ENCODE results near the gene NATD1.

The NATD1 gene

DNA sequence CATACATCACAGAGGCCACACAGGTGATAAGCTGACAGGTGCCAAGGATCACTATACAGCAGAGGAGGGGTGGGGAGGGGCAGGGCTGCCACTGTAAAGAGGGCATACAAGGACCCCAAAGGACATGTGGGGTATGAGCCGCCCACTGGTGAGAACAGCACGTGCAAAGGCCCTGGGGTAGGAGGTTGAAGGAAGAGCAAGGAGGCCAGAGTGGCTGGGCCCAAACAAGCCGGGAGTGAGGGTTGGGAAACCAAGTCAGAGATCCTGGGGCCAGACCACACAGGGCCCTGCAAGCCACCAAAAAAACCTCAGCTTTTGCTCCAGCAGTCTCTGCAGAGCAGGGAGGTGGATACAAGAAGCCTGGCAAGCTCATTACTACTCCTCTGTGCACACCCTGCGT lies 6.5 kb downstream of the NATD1 start:
- Histone ChIP-seq H3K79me2 (ENCODE audit: insufficient read depth, low read length) (no peaks in the 10 kb centered on the region), H3K4me3 (ENCODE audit: low read length, poor library complexity, severe bottlenecking) (no peak overlapping the region), H3K4me1 (ENCODE audit: insufficient read depth, low read length, poor library complexity, severe bottlenecking) (no peaks in the 10 kb centered on the region), H3K9me2 (replicated peaks; ENCODE audit: low read depth, low read length) (no peaks in the 10 kb centered on the region), H4K20me1 (ENCODE audit: insufficient read depth, low read length, poor library complexity, severe bottlenecking) (no peaks in the 10 kb centered on the region), H3K9me3 (ENCODE audit: insufficient read depth, low read depth, low read length) (no peaks in the 10 kb centered on the region), H2AFZ (ENCODE audit: low read length) (no peak overlapping the region), H3K4me2 (ENCODE audit: low read depth, low read length, poor library complexity, severe bottlenecking) (no peak overlapping the region), H3K27me3 (ENCODE audit: insufficient read depth, low read length, poor library complexity, severe bottlenecking) (no peaks in the 10 kb centered on the region), H3F3A (ENCODE audit: low read depth) (no peaks in the 10 kb centered on the region), H3K36me3 (ENCODE audit: insufficient read depth, low read length) (no peaks in the 10 kb centered on the region), H3K9ac (ENCODE audit: low read depth, low read length, poor library complexity, severe bottlenecking) (no peak overlapping the region)
- no peak for TF ChIP-seq EZH2phosphoT487 (IDR thresholded peaks at IDR 0.05; ENCODE audit: borderline replicate concordance)
- TF ChIP-seq, protein P1, sequence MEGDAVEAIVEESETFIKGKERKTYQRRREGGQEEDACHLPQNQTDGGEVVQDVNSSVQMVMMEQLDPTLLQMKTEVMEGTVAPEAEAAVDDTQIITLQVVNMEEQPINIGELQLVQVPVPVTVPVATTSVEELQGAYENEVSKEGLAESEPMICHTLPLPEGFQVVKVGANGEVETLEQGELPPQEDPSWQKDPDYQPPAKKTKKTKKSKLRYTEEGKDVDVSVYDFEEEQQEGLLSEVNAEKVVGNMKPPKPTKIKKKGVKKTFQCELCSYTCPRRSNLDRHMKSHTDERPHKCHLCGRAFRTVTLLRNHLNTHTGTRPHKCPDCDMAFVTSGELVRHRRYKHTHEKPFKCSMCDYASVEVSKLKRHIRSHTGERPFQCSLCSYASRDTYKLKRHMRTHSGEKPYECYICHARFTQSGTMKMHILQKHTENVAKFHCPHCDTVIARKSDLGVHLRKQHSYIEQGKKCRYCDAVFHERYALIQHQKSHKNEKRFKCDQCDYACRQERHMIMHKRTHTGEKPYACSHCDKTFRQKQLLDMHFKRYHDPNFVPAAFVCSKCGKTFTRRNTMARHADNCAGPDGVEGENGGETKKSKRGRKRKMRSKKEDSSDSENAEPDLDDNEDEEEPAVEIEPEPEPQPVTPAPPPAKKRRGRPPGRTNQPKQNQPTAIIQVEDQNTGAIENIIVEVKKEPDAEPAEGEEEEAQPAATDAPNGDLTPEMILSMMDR (conservative IDR thresholded peaks at IDR 0.05; ENCODE audit: low read length) = no peak

DNA sequence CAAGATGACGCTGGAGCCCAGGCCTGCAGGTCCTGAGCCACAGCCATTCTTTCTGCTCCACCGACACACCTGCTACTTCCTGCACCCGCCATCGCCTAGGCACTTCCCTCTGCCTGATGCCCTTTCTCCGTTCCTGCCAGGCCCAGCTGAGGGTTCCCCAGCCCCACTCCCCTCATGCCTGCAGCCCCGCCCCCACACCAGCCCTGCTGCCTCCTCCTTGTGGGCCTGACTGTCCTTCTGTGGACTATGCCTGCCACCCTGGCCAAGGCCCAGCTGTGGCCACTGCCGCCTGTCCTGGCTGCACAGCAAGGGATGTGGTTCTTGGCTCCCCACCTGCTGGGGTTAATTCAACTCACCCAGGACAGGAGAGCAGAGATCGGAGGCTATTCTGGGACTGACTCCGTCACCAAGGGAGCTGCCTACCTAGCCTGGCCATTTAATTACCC lies 7.5 kb downstream of the NATD1 start:
- no peaks in the 10 kb centered on the region for H3K27me3 ChIP-seq (ENCODE audit: insufficient read depth, low read length, poor library complexity, severe bottlenecking)
- H3K79me2 ChIP-seq (ENCODE audit: insufficient read depth, low read length) = no peaks in the 10 kb centered on the region
- H3K4me2 ChIP-seq (ENCODE audit: low read depth, low read length, poor library complexity, severe bottlenecking) = no peak overlapping the region
- no peaks in the 10 kb centered on the region for H3K9me3 ChIP-seq (ENCODE audit: insufficient read depth, low read depth, low read length)
- H3K36me3 ChIP-seq (ENCODE audit: insufficient read depth, low read length) = no peaks in the 10 kb centered on the region
- H2AFZ ChIP-seq (ENCODE audit: low read length) = no peak overlapping the region
- H3K4me3 ChIP-seq (ENCODE audit: low read length, poor library complexity, severe bottlenecking) = no peak overlapping the region
- TF ChIP-seq EZH2phosphoT487 (IDR thresholded peaks at IDR 0.05; ENCODE audit: borderline replicate concordance) = no peak
- TF ChIP-seq, protein P1 (conservative IDR thresholded peaks at IDR 0.05; ENCODE audit: low read length) = no peak
- H3K9ac ChIP-seq (ENCODE audit: low read depth, low read length, poor library complexity, severe bottlenecking) = no peak overlapping the region
- no peaks in the 10 kb centered on the region for H3K4me1 ChIP-seq (ENCODE audit: insufficient read depth, low read length, poor library complexity, severe bottlenecking)
- H4K20me1 ChIP-seq (ENCODE audit: insufficient read depth, low read length, poor library complexity, severe bottlenecking) = no peaks in the 10 kb centered on the region
- no peaks in the 10 kb centered on the region for H3F3A ChIP-seq (ENCODE audit: low read depth)
- no peaks in the 10 kb centered on the region for H3K9me2 ChIP-seq (replicated peaks; ENCODE audit: low read depth, low read length)

DNA sequence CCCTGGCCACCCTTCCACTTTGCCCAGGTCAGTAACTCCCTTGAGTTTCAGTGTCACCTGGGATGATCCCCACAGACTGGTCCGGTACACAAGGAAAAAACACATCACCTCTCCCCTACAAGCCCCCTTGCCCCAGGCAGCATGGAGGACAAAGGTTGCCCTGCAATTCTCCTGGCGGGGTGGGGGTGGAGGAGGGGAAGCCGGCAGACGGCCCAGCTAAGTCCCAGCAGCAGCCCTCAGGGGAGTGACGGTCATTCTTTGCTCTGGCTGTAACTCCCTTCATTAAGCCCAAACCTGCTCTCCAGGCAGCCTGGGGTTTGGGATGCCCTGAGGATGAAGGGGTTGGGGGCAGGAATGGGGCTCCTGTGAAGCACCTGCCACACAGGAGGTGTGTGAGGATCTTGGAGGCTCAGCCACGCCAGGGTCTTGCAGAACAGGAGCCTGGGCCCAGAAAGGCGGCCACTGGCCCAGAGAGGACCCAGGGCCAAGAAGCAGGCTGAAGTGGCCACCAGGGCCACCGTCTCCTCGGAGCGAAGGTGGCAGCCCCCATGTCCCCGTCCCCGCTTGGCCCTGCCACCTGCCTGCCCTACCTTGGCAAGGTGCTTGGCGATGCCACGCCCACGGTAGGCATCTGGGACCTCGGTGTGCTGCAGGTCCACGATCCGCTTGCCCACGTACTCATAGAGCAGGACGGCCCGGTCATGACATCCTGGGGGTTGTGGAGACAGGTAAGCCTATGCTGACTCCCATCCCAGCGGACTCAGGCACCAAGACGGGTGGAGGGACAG lies 9.5 kb downstream of the NATD1 start:
- Histone ChIP-seq H3K36me3 (ENCODE audit: insufficient read depth, low read length) (no peaks in the 10 kb centered on the region), H3K4me2 (ENCODE audit: low read depth, low read length, poor library complexity, severe bottlenecking) (no peak overlapping the region), H3K9me2 (replicated peaks; ENCODE audit: low read depth, low read length) (no peaks in the 10 kb centered on the region), H3F3A (ENCODE audit: low read depth) (no peaks in the 10 kb centered on the region), H2AFZ (ENCODE audit: low read length) (no peak overlapping the region), H3K9me3 (ENCODE audit: insufficient read depth, low read depth, low read length) (no peaks in the 10 kb centered on the region), H4K20me1 (ENCODE audit: insufficient read depth, low read length, poor library complexity, severe bottlenecking) (no peaks in the 10 kb centered on the region), H3K27me3 (ENCODE audit: insufficient read depth, low read length, poor library complexity, severe bottlenecking) (no peaks in the 10 kb centered on the region), H3K79me2 (ENCODE audit: insufficient read depth, low read length) (no peaks in the 10 kb centered on the region), H3K4me3 (ENCODE audit: low read length, poor library complexity, severe bottlenecking) (no peak overlapping the region), H3K4me1 (ENCODE audit: insufficient read depth, low read length, poor library complexity, severe bottlenecking) (no peaks in the 10 kb centered on the region), H3K9ac (ENCODE audit: low read depth, low read length, poor library complexity, severe bottlenecking) (no peak overlapping the region)
- TF ChIP-seq, protein P1 (conservative IDR thresholded peaks at IDR 0.05; ENCODE audit: low read length) = no peak
- no peak for TF ChIP-seq EZH2phosphoT487 (IDR thresholded peaks at IDR 0.05; ENCODE audit: borderline replicate concordance)
